Stimulated activated CD4-positive, alpha-beta T cell treated with anti-CD3 and anti-CD28 coated beads, Interleukin-1b, Interleukin-23, amount 100 ng/mL, for 48 hours (primary cell): ENCODE data around the gene ZDHHC6.
"Not testable (repeated sequence)": the region's sequence is repeated elsewhere in the genome, so short reads cannot be mapped to it uniquely, and the experiment has no call there.

Experiments
- DNase-seq: peaks from one replicate; pipeline ENCODE4 v3.0.0-alpha.2; 2020

Gene ZDHHC6

DNA sequence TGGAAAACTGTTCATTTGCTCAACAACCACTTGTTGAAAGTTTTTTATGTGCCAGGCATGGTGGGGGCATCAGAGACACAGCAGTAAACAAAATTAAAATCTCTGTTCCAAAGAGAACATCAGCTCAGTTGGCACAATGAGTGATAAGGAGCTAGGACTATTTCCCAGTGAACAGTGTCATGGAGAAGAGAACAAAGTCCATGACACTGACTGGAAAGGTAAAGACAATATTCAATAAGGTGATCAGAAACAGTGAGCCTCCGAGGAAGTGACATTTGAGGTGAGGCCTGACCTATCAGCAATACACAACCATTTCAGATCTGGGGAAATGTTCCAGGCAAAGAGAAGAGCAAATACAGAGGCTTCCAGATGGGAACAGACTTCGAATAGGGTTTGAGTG lies 58.2 kb downstream of the ZDHHC6 start:
- DNase-seq = no peak

DNA sequence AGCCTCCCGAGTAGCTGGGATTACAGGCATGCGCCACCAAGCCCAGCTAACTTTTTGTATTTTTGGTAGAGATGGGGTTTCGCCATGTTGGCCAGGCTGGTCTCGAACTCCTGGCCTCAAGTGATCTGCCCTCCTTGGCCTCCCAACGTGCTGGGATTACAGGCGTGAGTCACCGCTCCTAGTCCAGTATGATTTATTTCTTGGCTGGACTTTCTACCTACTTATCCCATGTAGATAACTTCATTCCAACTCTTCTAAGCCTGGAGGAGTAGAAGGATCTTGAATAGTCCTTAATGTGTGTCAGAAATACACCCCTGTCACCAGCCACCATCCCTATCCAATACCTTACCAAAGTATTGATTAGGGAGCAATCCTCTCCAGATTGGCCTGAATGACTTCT lies 58.7 kb downstream of the ZDHHC6 start:
- not testable (repeated sequence) for DNase-seq

DNA sequence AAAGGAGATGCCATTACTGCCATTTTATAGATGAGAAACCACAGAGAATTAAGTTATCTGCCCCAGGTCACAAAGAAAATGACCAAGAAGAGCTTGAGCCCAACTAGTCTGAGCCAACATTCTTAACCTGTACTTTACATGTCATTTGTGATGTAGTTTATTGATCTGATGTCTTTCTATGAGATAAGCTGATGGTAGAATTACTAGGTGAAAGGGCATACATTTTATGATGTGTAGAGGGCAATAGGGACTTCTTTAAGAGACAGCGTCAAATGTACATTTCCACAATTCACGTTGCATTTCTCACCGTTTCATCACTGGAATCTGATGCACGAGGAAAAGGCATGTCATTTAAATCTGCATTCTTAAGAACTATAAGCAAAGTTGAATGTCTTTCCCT lies 61.5 kb downstream of the ZDHHC6 start:
- no peak for DNase-seq

DNA sequence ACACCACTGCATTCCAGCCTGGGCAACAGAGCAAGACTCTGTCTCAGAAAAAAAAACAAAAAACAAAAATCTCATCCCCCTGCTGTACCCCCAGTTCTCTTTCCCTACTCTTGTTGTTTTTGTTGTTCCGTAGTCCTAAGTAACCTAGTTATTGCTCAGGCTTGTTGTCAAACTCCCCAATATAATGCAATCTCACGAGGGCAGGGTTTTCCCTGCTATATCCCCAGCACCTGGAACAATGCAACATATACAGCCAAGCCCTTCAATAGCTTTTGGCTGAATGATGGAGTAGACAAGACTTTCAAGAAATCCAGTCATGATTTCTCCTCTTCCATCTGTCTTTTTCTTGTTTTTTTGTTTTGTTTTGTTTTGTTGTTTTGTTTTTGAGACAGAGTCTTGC lies 62.6 kb downstream of the ZDHHC6 start:
- no peak for DNase-seq

DNA sequence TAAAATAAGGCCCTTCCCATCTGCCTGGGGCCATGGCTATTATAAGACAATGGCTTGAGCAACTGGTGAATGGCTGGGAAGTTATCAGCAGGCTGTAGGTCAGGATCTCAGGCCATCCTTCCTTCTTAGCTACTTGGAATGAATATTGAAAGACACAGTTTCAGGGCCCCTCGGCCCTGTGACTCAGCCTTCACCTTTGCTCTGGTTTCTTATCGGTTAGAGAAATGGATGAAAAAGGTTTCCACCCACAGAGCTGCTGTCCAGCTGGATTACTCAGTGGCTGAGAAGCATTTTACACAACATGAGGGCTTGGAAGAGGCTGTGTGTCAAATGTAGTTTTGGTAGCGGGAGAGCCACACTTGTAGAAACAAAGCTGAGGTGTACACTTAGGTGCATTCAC lies 63.4 kb downstream of the ZDHHC6 start:
- DNase-seq = no peak

DNA sequence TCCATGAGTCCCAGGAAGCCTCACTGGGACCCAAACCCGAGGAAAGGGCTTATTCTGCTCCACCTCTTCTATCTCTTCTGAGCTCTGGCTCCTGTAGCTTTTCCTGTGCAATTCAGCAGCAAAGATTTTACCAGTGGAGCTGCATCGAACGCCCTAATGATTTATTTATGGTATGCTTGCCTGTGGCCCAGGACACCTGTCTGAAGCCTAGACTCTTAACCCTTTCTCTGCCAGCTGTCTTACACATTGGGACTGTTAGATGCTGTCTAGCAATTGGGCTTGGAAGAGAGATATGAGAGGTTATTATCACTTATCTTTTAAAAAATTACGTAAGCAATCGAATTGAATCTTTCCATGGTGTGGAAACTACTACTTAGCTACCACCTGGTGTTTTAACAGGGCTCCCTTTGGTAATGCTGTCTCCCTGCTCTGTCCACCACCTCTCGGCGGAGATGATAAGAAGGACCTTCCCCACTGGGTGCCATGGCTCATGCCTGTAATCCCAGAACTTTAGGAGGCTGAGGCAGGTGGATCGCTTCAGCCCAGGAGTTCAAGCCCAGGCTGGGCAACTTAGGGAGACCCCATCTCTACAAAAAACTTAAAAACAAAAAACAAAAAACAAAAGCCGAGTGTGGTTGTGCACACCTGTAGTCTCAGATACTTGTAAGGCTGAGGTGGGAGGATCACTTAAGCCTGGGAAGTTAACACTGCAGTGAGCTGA lies 64.0 kb downstream of the ZDHHC6 start:
- DNase-seq = no peak
